ENCODE results near the gene KDM7A. TPM values are rescaled to one million over a fixed set of nuclear protein-coding genes. Genes with fewer than 3 reads are reported as not detected.
"Not testable (repeated sequence)": the region's sequence is repeated elsewhere in the genome, so short reads cannot be mapped to it uniquely, and the experiment has no call there.

Gene KDM7A
- total and polyA plus RNA-seq, 9 of the 15 experiments (the other 6 are each of a cell fraction or from before 2014, with no cell fraction given), result 0.90 to 8.4 (median 7.0) TPM

DNA sequence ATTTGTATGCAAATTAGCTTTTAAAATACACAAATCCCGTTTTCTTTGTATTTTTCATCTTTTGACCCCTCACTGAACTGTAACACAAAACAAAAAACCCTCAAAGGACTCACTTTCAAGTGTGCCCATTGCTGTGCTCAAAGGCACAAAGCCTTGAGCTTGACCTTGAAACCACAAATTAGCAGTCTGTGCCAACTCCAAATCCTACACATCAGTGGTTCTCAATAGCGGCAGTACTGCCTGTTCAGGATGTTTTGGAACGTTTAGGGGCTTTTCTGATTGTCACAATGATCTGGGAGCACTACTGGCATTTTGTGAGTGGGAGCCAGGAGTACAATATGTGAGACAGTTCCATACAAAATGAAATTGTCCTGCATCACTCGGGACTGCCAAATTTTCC lies 55.5 kb downstream of the KDM7A start (continued):
- no peak for TF ChIP-seq STAG1 (CRISPR knock-in tag; IDR thresholded peaks at IDR 0.05; ENCODE audit: borderline replicate concordance)
- TF ChIP-seq, protein P1, sequence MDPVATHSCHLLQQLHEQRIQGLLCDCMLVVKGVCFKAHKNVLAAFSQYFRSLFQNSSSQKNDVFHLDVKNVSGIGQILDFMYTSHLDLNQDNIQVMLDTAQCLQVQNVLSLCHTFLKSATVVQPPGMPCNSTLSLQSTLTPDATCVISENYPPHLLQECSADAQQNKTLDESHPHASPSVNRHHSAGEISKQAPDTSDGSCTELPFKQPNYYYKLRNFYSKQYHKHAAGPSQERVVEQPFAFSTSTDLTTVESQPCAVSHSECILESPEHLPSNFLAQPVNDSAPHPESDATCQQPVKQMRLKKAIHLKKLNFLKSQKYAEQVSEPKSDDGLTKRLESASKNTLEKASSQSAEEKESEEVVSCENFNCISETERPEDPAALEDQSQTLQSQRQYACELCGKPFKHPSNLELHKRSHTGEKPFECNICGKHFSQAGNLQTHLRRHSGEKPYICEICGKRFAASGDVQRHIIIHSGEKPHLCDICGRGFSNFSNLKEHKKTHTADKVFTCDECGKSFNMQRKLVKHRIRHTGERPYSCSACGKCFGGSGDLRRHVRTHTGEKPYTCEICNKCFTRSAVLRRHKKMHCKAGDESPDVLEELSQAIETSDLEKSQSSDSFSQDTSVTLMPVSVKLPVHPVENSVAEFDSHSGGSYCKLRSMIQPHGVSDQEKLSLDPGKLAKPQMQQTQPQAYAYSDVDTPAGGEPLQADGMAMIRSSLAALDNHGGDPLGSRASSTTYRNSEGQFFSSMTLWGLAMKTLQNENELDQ (CRISPR knock-in tag; IDR thresholded peaks at IDR 0.05; ENCODE audit: borderline replicate concordance), result no peak

DNA sequence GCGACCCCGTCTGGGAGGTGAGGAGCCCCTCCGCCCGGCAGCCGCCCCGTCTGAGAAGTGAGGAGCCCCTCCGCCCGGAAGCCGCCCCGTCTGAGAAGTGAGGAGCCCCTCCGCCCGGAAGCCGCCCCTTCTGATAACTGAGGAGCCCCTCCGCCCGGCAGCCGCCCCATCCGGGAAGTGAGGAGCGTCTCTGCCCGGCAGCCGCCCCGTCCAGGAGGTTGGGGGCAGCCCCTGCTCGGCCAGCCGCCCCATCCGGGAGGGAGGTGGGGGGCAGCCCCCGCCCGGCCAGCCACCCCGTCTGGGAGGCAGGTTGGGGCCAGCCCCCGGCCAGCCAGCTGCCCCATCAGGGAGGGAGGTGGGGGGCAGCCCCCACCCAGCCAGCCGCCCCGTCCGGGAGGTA lies 62.0 kb downstream of the KDM7A start:
- H3K4me1 ChIP-seq (replicated peaks in 1 of 2; ENCODE audit: control insufficient read depth in 2 of 2, insufficient read depth in 2 of 2, low read length in 2 of 2); H3K9ac ChIP-seq (ENCODE audit: insufficient read depth in 1 of 2, low read depth in 2 of 2, low read length in 2 of 2); H2AFZ ChIP-seq (ENCODE audit: low read depth, low read length); in situ Hi-C loops (cut with MboI); H3K79me2 ChIP-seq (ENCODE audit: control insufficient read depth, insufficient read depth, low read length); DNase-seq (ENCODE audit: extremely low read depth in 1 of 4, low spot score in 3 of 4); H3K9me3 ChIP-seq (replicated peaks; ENCODE audit: control insufficient read depth, insufficient read depth, low read depth, low read length); POLR2A ChIA-PET; H3K27ac ChIP-seq (ENCODE audit: extremely low read depth, low read depth, low read length); H3K4me3 ChIP-seq; H3K9me1 ChIP-seq (ENCODE audit: control insufficient read depth, insufficient read depth, low read length); CTCF ChIA-PET (ENCODE audit: low intra/inter-chr PET ratio); BruUV-seq (replicated peaks); H4K20me1 ChIP-seq (replicated peaks; ENCODE audit: control insufficient read depth, insufficient read depth, low read length); H3K27me3 ChIP-seq (ENCODE audit: control insufficient read depth in 2 of 2, insufficient read depth in 2 of 2, low read length in 2 of 2); FAIRE-seq; H3K36me3 ChIP-seq (ENCODE audit: control insufficient read depth, insufficient read depth, low read length); ATAC-seq; H3K4me2 ChIP-seq (ENCODE audit: insufficient read depth, low read length); intact Hi-C loops (cut with micrococcal nuclease): not testable (repeated sequence)
- 90% methylated on average over 4 of the region's 31 CpGs for WGBS (ENCODE audit: insufficient coverage, low coverage, missing lambda C conversion rate)

Measured in K562 (cell line).